Measurements from ENCODE around the gene CCDC71L. TPM values are rescaled to one million over a fixed set of nuclear protein-coding genes. Genes with fewer than 3 reads are reported as not detected.

Gene CCDC71L
- total and polyA plus RNA-seq, 4 donors: 8.5 to 47.6 (median 23.4) TPM

- TF ChIP-seq CTCF (IDR thresholded peaks at IDR 0.05; ENCODE audit: control extremely low read depth, extremely low read depth): no peak
- Histone ChIP-seq H3K27me3 (ENCODE audit: control insufficient read depth in 3 of 3, insufficient read depth in 3 of 3, low read length in 2 of 3) (peaks cover 0 to 3% (median 0%) of the 10 kb centered on the region in 3 donors), H3K9me3 (ENCODE audit: control insufficient read depth in 4 of 4, insufficient read depth in 3 of 4, low read length in 3 of 4) (no peaks in the 10 kb centered on the region), H3K4me1 (ENCODE audit: control insufficient read depth in 5 of 5, insufficient read depth in 5 of 5, low read length in 5 of 5) (no peaks in the 10 kb centered on the region), H3K4me3 (no peak overlapping the region), H3K9ac (ENCODE audit: insufficient read depth in 1 of 2, low read length in 2 of 2) (no peak overlapping the region), H3K27ac (ENCODE audit: low read depth in 1 of 2, low read length in 1 of 2) (no peak overlapping the region), H3K36me3 (ENCODE audit: control insufficient read depth in 4 of 4, insufficient read depth in 4 of 4, low read length in 4 of 4) (no peaks in the 10 kb centered on the region)
- ATAC-seq (ENCODE audit: insufficient read depth, low FRiP score): no peak
- WGBS, 2 donors: 95 to 98% methylated on average over 2 of the region's 2 CpGs
- DNase-seq: no peak
Measured at GRCh38 chr7:106634958-106635357, 26.0 kb downstream of the CCDC71L start.

GRCh38 chr7:106630648-106631047 is 30.3 kb downstream of the CCDC71L start:
- H3K9me3 ChIP-seq (ENCODE audit: control insufficient read depth in 4 of 4, insufficient read depth in 3 of 4, low read length in 3 of 4): no peaks in the 10 kb centered on the region
- H3K27me3 ChIP-seq (ENCODE audit: control insufficient read depth in 3 of 3, insufficient read depth in 3 of 3, low read length in 2 of 3): peaks cover 0 to 3% (median 0%) of the 10 kb centered on the region in 3 donors
- no peak overlapping the region for H3K27ac ChIP-seq (ENCODE audit: low read depth in 1 of 2, low read length in 1 of 2)
- no peaks in the 10 kb centered on the region for H3K36me3 ChIP-seq (ENCODE audit: control insufficient read depth in 4 of 4, insufficient read depth in 4 of 4, low read length in 4 of 4)
- H3K4me3 ChIP-seq: no peak overlapping the region
- no peak for ATAC-seq (ENCODE audit: insufficient read depth, low FRiP score)
- no peak for TF ChIP-seq CTCF (IDR thresholded peaks at IDR 0.05; ENCODE audit: control extremely low read depth, extremely low read depth)
- H3K9ac ChIP-seq (ENCODE audit: insufficient read depth in 1 of 2, low read length in 2 of 2): no peak overlapping the region
- H3K4me1 ChIP-seq (ENCODE audit: control insufficient read depth in 5 of 5, insufficient read depth in 5 of 5, low read length in 5 of 5): peaks cover 0 to 2% (median 0%) of the 10 kb centered on the region in 5 donors
- DNase-seq: no peak

- Histone ChIP-seq H3K36me3 (ENCODE audit: control insufficient read depth in 4 of 4, insufficient read depth in 4 of 4, low read length in 4 of 4) (no peaks in the 10 kb centered on the region), H3K9me3 (ENCODE audit: control insufficient read depth in 4 of 4, insufficient read depth in 3 of 4, low read length in 3 of 4) (no peaks in the 10 kb centered on the region), H3K27me3 (ENCODE audit: control insufficient read depth in 3 of 3, insufficient read depth in 3 of 3, low read length in 2 of 3) (peaks cover 0 to 3% (median 0%) of the 10 kb centered on the region in 3 donors), H3K4me3 (no peak overlapping the region), H3K9ac (ENCODE audit: insufficient read depth in 1 of 2, low read length in 2 of 2) (no peak overlapping the region), H3K27ac (ENCODE audit: low read depth in 1 of 2, low read length in 1 of 2) (no peak overlapping the region), H3K4me1 (ENCODE audit: control insufficient read depth in 5 of 5, insufficient read depth in 5 of 5, low read length in 5 of 5) (peaks cover 0 to 6% (median 0%) of the 10 kb centered on the region in 5 donors)
- ATAC-seq (ENCODE audit: insufficient read depth, low FRiP score) (no peak), DNase-seq (no peak)
- 54 to 77% methylated on average over 2 of the region's 2 CpGs for WGBS, 2 donors
- no peak for TF ChIP-seq CTCF (IDR thresholded peaks at IDR 0.05; ENCODE audit: control extremely low read depth, extremely low read depth)
Measured at GRCh38 chr7:106629516-106629915, 31.4 kb downstream of the CCDC71L start.
